ENCODE data around the gene EPHA1. TPM values are rescaled to one million over a fixed set of nuclear protein-coding genes. Genes with fewer than 3 reads are reported as not detected.

The EPHA1 gene
- total and polyA plus RNA-seq, 12 donors = 0.07 to 1.3 (median 0.46) TPM; not detected in 3

GRCh38 chr7:143384148-143384547, 24.5 kb downstream of the EPHA1 start:
- peak overlapping the region in 1 of 4 donors; percentile 99 for H3K4me3 ChIP-seq
- H3K4me1 ChIP-seq (replicated peaks in 1 of 2) = peaks cover 7 to 55% of the 10 kb centered on the region in 2 donors
- no peaks in the 10 kb centered on the region for H3K27me3 ChIP-seq
- 56 to 69% (median 65%) methylated on average over 5 of the region's 5 CpGs for WGBS, 4 donors
- no peak for TF ChIP-seq POLR2A (IDR thresholded peaks at IDR 0.05)
- no peak for TF ChIP-seq CTCF (IDR thresholded peaks at IDR 0.05)
- no peaks in the 10 kb centered on the region for H3K9me3 ChIP-seq (replicated peaks in 1 of 3)
- peak overlapping the region in 2 of 5 donors; percentile 26 to 61 for H3K27ac ChIP-seq
- no peak for DNase-seq
- intact Hi-C loops (cut with DNase I) = loop anchor here in 1 of 2 donors (5.0 kb wide), 1 partner anchor 33 kb away; no protein-coding TSS in a partner anchor
- H3K36me3 ChIP-seq (replicated peaks in 1 of 2) = peaks cover 0 to 26% of the 10 kb centered on the region in 2 donors

GRCh38 chr7:143383642-143383957, 25.1 kb downstream of the EPHA1 start:
- WGBS, 4 donors = 57 to 92% (median 84%) methylated on average over 1 of the region's 1 CpG
- intact Hi-C loops (cut with DNase I) = loop anchor here in 1 of 2 donors (5.0 kb wide), 1 partner anchor 34 kb away; no protein-coding TSS in a partner anchor
- H3K27ac ChIP-seq = peak overlapping the region in 2 of 5 donors; percentile 26 to 61
- peaks cover 0 to 20% of the 10 kb centered on the region in 2 donors for H3K36me3 ChIP-seq (replicated peaks in 1 of 2)
- DNase-seq = no peak
- no peaks in the 10 kb centered on the region for H3K9me3 ChIP-seq (replicated peaks in 1 of 3)
- H3K27me3 ChIP-seq = no peaks in the 10 kb centered on the region
- TF ChIP-seq CTCF (IDR thresholded peaks at IDR 0.05) (no peak), POLR2A (IDR thresholded peaks at IDR 0.05) (no peak)
- peak overlapping the region in 1 of 4 donors; percentile 99 for H3K4me3 ChIP-seq
- peaks cover 7 to 55% of the 10 kb centered on the region in 2 donors for H3K4me1 ChIP-seq (replicated peaks in 1 of 2)

- intact Hi-C loops (cut with DNase I) = loop anchor here in 1 of 2 donors (5.0 kb wide), 1 partner anchor 34 kb away; no protein-coding TSS in a partner anchor
- Histone ChIP-seq H3K27me3 (no peaks in the 10 kb centered on the region), H3K36me3 (replicated peaks in 1 of 2) (peaks cover 0 to 14% of the 10 kb centered on the region in 2 donors), H3K27ac (peak overlapping the region in 2 of 5 donors; percentile 93 to 99), H3K9me3 (replicated peaks in 1 of 3) (no peaks in the 10 kb centered on the region), H3K4me1 (replicated peaks in 1 of 2) (peaks cover 7 to 55% of the 10 kb centered on the region in 2 donors), H3K4me3 (peak overlapping the region in 1 of 4 donors; percentile 99)
- DNase-seq = no peak
- TF ChIP-seq POLR2A (IDR thresholded peaks at IDR 0.05) (no peak), CTCF (IDR thresholded peaks at IDR 0.05) (no peak)
- WGBS, 4 donors = 86 to 92% (median 91%) methylated on average over 14 to 15 of the region's 15 CpGs
These were observed 25.6 kb downstream of the EPHA1 start for GRCh38 chr7:143382791-143383641.

GRCh38 chr7:143382126-143382790, 26.4 kb downstream of the EPHA1 start:
- Histone ChIP-seq H3K36me3 (replicated peaks in 1 of 2) (peaks cover 0 to 7% of the 10 kb centered on the region in 2 donors), H3K9me3 (replicated peaks in 1 of 3) (no peaks in the 10 kb centered on the region), H3K4me1 (replicated peaks in 1 of 2) (peaks cover 7 to 55% of the 10 kb centered on the region in 2 donors), H3K27me3 (no peaks in the 10 kb centered on the region), H3K4me3 (peak overlapping the region; percentile 48 to 99 (median 96)), H3K27ac (peak overlapping the region in 4 of 5 donors; percentile 88 to 99 (median 90))
- no peak for DNase-seq
- TF ChIP-seq POLR2A (IDR thresholded peaks at IDR 0.05) (no peak), CTCF (IDR thresholded peaks at IDR 0.05) (no peak)
- WGBS, 4 donors = 40 to 50% (median 46%) methylated on average over 13 to 21 of the region's 21 CpGs
- intact Hi-C loops (cut with DNase I) = loop anchor here in 1 of 2 donors (5.0 kb wide), 1 partner anchor 35 kb away; no protein-coding TSS in a partner anchor

Data from adrenal gland (tissue), 12 donors.